ENCODE results near the gene RSPH9.

- TF ChIP-seq CTCF (IDR thresholded peaks at IDR 0.05; ENCODE audit: low read depth, low read length, poor library complexity, severe bottlenecking) (no peak), EZH2phosphoT487 (IDR thresholded peaks at IDR 0.05; ENCODE audit: borderline replicate concordance, low read length) (no peak)
Measured at GRCh38 chr6:43658161-43658560, 13.3 kb downstream of the RSPH9 start.

Data from DOHH2 (cell line).